OCI-M2 (cell line): ENCODE data around the gene IGDCC3.
"Not testable (repeated sequence)": the region's sequence is repeated elsewhere in the genome, so short reads cannot be mapped to it uniquely, and the experiment has no call there.

Experiments
- DNase-seq: peaks from one replicate; lab custom pipeline; 2025; ENCODE audit not compliant: unreplicated experiment; lab: John Stamatoyannopoulos, UW

Gene IGDCC3

DNA sequence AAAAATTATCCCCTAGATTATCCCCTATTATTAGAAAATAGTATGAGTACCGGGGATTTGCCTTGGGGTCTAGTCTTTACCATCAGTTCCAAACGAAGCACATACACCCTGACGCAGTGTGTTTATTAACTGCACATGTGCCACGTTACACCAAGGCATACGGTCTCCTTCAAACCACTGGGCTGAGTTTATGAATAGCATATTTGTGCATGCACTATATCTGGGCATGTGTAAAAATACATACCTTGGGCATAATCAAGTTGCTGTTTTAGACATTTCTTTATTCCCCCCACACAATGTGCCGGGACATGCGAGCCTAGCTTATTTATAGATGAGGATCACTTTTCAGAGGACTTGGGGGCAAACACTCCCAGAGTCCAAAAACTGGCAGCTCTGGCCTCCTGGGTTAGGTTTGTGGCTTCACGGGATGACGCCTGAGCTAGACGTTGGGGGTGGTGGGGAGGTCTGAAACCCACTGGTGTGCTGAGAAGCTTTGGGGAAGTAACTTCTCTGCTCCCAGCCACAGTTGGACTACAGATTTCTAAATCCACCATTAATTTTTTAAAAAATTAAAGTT, 28.7 kb upstream of the IGDCC3 start:
- DNase-seq: no peak

DNA sequence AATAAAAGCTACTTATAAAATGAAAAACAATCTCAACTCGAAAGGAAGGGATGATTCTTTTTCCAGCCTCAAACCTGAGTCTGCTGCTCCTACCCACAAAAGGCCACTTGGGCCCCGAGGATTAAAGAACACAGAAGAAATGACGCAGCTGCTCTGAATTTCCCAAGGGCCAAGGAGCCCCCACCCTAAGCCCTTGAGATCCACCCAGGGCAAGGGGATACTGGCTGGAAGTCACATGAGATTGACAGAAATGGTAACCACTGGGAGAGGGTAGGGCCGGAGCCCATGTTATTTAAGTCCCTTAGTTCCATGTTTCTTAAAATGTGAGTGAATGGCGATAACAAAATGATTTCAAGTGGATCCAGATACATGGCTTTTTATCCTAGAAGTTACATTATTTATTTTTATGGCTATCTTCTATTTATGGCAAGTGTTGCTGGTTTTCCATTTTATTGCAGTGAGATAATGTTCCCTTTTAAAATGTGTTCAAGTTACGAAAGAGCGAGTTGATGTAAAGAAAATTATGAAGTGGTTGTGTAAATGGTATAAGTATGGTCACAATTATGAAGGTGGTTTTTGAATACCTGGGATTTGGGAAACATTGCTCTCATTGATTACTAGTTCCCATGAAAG, 28.1 kb upstream of the IGDCC3 start:
- DNase-seq: no peak

DNA sequence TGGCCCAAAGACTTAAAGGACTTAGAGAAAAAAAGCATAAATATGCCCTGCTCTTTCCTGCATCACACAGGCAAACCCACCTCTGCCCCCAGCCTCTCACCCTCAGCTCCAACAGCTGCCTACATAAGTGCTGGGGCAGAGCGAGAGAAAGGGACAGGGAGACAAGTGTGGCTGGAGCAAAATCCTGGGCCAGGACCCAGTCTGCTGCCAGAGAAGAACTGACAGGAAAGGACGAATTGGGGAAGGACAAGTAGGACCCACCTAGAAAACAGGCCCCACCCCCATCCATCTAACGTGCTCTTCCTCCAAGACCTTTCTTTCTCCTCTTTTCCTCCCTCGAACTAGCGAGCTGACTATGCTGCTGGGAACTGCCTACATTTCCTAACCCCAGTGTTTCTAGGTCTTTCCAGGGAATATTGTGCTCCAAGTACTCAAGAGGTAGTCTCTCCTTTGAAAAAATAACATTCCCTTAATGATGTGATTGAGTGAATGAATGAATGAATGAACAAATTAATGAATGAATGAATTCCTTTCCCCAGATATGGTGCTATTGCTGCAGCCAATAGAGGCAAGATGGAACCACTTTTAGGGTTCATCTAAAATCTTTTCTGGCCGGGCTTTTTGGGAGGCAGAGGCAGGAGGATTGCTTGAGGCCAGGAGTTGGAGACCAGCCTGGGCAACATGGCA, 26.5 kb upstream of the IGDCC3 start:
- DNase-seq: no peak

DNA sequence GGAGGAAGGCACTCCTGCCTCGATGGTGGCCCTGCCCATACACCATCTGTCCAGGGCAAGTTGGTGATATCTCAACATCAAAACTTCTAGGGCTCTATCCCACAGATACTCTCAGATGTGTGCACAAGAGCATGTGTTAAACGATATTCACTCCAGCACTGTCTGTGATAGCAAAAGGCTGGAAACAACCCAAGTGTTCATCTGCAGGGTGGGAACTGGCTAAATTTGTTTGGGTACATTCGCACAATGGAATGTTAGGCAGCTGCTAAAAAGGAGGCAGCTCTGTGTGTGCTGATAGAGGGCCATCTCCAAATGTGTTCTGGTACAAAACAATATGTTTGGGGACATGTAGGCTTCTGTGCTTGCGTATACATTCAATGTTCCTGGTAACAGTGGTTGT, 25.2 kb upstream of the IGDCC3 start:
- DNase-seq: no peak

DNA sequence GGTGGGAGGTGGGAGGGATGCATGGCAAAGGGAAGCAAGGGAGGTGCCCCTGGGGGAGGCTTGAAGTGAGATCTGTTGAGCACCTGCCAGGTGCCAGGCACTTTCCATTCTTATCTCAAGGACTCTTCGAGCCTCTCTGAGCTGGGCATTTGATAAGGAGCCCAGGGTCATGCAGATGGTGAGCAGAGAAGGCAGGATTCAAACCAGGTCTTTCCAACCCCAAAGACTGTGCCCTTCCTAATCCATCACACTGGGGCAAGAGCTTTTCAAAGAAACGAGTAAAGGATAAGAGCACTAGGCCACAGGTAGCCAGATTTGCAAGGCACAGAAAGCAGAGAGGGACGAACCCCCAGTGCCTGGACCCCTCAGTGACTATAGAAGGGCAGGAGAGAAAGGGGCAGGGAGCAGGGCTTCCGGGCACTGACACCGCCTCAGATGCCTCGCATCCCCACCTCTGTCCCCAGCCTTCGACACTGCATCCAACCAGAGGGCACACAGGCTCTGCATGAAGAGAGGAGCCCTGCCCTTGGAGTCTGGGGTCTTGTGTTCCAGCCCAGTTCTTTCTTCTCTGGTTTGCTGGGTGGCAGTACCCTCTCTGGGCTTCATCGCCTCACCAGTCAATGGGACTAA, 23.9 kb upstream of the IGDCC3 start:
- DNase-seq: no peak

DNA sequence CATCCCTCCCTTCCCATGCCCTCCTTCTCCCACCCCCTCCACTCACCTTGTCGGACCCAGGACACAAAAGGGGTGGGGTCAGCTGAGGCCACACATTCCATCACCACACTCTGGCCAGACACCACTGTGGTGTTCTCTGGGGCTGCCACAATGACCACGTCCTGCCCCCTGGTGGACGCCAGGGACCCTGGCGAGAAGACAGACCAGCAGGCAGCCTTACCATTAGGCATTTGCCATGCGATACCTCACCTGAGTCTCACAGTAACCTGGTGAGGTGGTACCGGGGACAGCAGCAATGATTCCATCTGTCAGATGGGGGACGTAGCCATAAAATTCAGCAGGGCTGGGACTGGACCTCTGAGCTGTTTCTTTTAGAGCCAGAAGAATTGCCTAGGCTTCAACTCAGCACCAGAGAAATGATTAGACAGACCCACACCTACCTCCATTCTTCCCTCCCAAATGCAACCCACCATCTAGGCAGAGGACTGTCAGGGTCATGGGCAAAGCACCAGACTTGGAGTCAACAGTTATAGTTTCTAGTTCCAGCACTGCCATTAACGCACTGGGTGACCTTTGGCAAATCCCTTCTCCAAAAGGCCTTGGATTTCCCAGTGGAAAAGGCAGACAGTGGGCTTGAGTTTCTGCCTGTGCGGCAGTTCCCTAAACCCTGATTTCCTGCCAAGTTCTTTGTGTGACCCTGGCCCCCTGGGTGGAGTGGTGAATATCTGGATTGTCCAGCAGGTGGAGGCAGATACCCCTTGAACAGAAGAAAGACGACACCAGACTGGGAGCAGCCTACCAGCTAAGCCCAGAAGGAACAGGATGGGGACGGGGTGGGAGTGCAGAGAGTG, 23.2 kb upstream of the IGDCC3 start:
- DNase-seq: peak; percentile 13

DNA sequence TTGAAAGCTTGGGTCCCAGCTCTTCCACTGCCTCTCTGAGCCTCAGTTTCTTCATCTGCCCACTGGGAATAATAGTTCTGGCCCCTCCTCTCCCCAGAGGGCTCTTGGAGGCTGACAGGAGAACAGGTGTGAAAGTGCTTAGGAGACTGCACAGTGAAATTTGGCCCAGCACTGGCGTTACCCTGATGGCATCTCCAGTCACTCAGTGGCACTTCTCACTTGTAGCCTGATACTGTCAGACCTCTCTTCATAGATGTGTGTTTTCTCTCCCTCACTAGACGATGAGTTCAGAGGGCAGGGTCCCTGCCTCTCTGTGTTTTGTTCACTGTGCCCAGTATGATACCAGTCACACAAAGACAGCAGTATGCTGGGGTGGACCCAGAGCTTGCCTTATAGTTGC, 22.2 kb upstream of the IGDCC3 start:
- DNase-seq: no peak

DNA sequence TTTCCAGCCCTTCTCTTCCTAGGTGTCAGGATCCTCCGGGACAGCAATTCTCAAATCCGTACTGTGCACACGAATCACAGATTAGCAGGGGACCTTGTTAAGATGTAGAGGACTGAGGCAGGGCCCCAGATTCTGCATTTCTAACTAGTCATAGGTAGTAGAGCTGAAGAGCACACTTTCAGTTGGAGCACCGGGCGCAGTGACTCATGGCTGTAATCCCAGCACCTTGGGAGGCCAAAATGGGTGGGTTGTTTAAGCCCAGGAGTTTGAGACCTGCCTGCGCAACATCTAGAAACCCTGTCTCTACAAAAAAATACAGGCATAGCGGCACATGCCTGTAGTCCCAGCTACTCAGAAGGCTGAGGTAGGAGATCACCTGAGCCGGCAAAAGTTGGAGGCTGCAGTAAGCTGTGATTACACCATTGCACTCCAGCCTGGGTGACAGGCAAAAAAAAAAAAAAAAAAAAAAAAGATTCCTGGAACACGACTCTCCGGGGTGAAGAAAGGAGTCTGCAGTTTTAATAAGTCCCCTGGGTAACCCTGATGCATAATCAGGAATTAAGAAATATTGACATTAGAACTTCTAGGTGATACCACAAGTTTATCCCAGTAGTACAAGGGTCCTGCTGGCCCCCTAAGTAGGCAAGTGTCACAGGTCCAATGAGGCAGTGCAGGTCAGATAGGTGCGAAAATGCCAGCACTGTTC, 21.4 kb upstream of the IGDCC3 start:
- DNase-seq: no peak

DNA sequence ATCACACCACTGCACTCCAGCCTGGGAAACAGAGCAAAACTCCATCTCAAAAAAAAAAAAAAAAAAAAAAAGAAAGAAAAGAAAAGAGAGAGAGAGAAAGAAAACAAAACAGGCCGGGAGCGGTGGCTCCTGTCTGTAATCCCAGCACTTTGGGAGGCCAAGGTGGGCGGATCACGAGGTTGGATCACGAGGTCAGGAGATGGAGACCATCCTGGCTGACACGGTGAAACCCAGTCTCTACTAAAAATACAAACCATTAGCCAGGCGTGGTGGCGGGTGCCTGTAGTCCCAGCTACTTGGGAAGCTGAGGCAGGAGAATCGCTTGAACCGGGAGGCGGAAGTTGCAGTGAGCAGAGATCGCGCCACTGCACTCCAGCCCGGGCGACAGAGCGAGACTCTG, 20.7 kb upstream of the IGDCC3 start:
- DNase-seq: not testable (repeated sequence)

DNA sequence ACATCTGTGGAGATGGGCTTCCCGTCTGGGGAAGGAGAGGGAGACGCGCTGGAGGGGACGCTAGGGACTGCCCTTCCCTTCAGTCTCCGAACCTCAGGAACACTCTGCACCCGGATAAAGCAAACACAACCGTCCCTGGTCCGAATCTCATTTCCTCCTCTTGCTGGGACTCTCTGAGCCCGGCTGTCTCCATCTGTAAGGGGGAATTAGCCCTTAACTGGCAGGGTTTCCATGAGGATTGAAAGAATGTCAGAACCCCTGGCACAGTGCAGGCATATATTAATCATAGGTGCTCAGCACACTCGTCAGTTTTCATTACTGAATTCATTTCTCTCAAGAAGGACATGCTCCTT, 19.1 kb upstream of the IGDCC3 start:
- no peak for DNase-seq

DNA sequence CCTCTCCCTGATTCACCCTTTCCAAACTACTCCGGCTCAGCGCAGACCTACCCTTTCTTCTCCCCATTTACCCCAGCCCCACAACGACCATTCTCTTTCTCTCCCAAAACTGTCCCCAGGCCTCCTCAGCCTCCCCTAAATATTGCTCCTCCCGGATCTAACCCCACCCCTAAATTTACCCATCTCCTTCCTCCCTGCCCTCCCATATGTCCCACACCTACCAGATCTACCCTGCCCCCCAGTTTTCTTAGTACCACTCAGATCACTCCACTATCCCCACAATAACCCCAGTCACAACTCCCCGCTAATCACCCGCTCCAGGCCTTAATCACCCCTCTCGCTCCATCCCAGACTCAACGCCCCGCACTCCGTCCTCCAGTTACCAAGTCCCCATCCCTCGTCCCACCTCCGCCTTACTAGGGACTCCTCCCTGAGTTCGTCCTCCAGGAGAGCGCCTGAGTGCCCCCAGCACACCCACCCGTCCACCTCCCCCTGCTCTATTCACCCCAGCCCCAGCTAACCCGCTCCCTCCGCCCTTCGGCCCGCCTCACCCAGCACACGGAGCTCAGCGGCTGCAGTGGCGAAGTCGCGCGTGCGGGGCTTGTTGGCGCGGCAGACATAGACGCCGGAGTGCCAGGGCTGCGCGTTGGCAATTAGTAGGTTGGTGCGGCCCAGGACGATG, 18.6 kb upstream of the IGDCC3 start:
- no peak for DNase-seq

DNA sequence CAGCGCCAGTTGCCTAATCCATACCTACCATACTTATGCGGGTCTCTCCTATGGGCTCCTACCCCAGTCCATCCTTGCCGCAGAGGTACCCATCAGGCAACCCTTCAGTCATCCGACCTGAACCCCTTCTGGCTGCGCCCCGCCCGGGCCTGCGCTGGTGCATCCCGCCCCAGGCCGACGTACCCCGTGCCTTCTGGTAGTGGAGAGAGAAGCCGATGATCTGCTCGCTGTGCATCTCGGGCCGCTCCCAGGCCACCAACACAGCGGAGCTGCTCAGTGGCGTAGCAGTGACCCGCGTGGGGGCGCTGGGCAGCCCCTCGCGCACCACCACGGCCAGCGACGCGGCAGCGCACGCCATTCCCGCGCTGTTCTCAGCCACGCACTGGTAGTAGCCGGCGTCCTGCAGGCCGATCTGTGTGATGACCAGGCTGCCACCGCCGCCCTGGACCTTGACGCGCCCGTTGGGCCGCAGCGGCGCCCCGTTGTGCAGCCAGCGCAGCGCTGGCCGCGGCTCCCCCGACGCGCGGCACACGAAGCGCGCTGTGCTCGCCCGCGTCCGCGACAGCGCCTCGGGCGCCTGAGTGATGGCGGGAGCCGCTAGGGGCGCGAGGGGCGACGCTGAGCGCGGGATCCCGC, 17.9 kb upstream of the IGDCC3 start:
- DNase-seq: no peak

DNA sequence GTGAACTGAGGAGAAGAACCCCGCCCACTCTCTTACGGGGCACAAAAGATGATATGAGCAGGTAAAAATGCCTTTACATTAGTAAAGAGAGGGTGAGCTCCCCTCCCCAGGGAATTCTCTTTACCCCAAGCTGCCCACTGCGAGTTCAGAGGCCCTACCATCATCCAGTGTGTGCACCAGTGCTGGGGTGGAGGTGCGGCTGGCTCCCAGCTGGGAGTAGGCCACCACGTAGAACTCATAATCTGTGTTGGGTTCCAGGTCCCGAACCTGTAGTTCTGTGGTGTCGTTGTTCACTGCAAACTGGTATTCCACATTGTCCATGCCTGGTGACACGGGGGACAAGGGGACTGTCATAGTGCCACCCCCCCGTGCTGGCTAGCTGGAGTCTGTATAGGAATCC, 17.1 kb upstream of the IGDCC3 start:
- DNase-seq: no peak

DNA sequence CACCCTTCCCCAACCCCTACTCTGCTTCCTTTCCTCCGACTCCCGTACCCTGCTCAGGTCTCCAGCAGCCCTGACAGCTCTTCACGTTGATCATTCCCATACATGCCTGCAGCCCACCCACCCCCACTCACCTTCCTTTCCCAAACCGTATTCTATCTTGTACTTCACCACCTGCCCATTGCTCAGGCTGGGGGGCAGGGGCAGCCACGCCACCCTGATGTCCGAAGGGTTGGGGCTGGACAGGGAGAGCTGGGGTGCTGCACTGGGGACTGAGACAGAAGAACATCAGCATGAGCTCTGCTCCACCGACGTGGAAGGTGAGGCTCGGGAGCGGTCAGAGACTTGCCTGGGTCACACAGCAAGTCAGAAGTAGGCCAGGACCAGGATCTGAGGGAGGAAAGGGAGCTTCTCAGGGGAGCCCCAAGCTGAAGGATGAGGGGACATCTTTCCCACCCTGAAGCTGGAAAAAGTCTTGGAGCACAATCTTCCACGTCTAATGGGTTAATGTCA, 16.5 kb upstream of the IGDCC3 start:
- no peak for DNase-seq

DNA sequence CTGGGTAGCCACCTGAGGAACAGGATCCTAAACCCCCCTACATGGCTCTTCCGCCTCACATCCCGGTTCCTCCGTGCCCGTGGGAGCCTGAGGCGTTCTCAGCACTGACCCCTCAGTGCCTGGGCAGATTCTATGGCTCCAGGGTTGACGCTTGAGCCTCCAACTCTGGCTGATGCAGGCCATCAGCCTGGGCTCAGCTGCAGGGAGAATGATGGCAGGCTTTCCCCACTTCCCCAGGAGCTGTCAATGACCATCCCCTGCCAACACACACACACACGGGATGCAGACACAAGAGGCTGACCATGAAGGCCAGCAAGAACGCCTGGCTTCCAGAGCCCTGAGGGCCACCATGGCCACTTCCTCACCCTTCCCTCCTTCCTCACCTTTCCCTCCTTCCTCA, 15.8 kb upstream of the IGDCC3 start:
- DNase-seq: no peak

DNA sequence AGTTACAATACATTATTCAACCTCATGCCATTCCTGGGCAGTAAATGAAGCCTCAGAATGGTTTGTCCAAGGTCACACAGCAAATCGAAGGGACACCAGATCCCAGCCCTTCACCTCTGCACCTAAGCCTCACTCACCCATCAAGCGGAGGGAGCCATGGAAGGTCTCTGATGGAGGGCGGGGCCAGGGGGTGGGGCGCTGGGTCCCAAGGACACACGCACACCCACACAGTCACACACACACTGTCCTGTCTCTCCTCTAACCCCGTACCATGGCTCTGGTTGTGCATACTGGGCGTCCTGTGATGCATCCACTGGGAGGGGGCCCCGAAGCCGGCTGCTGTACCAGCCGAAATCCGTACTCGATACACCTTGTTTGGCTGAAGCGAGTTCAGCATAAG, 15.3 kb upstream of the IGDCC3 start:
- no peak for DNase-seq

DNA sequence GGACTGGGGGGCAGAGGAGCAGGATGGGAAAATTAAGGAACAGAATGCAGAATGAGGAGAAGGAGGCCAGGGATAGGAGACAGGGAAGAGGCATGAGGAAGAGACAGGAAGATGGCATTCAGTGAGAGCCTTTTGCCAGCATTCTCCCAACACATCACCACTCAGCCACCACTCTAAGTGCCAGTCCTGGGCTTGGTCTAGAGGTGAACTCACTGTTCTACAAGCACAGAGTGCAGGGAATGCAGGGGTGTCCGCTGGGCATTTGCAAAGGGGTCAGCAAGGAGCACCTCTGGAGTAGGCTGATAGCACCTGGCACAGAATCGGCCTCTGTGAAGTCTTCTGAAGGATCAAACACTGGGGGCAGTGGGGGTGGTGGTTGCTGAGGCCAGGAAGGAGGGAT, 14.6 kb upstream of the IGDCC3 start:
- DNase-seq: no peak

DNA sequence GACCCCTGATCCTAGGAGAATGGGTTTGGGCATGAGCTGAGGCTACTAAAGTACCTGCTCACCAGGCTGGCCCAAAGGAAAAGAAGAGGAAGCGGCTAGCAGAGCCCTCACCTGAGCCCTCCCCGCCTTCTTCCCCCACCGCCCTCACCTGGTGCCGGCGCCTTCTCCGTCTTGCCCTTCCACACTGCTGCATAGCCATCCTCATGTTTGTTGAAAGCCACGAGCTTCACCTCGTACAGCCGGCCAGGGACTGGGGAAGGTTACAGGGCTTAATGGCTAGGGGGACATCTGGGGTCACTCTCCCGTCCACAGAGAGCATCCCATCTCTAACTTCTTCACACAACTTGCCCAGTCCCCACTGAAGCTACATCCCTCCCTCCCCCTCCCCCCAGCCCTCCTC, 13.9 kb upstream of the IGDCC3 start:
- DNase-seq: no peak

DNA sequence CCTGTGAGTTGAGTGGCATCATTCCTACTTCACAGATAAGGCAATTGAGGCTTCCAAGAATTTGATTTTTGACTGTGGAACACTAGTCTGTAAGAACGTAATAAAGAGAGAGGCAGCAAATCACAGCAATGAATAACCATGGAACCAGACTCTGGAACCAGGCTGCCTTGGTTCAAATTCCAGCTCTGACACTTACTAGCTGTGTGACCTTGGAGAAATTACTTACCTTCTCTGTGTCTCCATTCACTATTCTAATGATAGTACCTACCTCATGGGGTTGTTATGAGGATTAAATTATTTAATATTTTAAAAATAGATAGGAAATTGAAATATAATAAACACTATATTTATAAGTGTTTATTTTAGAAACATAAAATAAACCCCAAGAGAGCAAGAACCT, 12.6 kb upstream of the IGDCC3 start:
- no peak for DNase-seq

DNA sequence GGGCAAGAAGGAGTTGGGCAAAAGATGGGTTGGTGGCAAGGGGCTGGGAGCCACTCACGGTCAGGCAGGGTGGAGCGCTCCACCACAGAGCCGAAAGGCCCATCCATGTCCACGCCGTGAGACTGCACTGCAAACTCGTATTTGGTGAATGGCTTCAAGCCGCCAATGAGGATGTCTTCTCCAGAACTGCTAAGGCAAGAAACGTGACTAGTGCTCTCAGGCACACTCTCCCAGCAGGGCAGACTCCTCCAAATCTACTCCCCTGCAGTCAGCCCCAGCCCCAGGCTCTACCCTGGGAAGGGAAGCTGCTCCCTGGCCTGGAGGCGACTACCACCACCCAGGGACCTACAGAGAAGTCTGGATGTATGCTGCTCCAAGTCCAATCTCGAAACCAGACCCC, 11.4 kb upstream of the IGDCC3 start:
- no peak for DNase-seq
